GM12891 (cell line): ENCODE measurements around the gene SLC35F4.

Source experiments
- POLR2A ChIP-seq: IDR thresholded peaks from 2 replicates; pipeline ENCODE4 v1.6.1; 2011; ENCODE audit warnings: low read depth, low read length, control low read depth
- POLR2AphosphoS5 ChIP-seq: IDR thresholded peaks from 2 replicates; pipeline ENCODE4 v1.6.1; 2011; ENCODE audit warnings: low read depth, low read length, control low read depth
- TAF1 ChIP-seq: IDR thresholded peaks from 2 replicates; pipeline ENCODE4 v1.6.1; 2011; ENCODE audit warnings: low read depth, low read length, control low read depth

GRCh38 chr14:57612946-57613345 lies 252.9 kb downstream of the SLC35F4 start:
- no peak for TF ChIP-seq POLR2AphosphoS5
- no peak for TF ChIP-seq POLR2A
- TF ChIP-seq TAF1: no peak
